Stimulated activated naive CD8-positive, alpha-beta T cell treated with anti-CD3 and anti-CD28 coated beads, Interleukin-15, Interleukin-2, amounts not matched to agents 100 ng/mL and 50 ng/mL, for 24 hours (primary cell): Measurements from ENCODE around the gene SERINC5.
"Not testable (repeated sequence)": the region's sequence is repeated elsewhere in the genome, so short reads cannot be mapped to it uniquely, and the experiment has no call there.

ENCODE experiments used
- H3K27ac Mint-ChIP-seq: one replicate; pipeline ENCODE4 v1.8.0; 2021; ENCODE audit warnings: mild to moderate bottlenecking, mixed read lengths
- H3K27me3 Mint-ChIP-seq: one replicate; pipeline ENCODE4 v1.8.0; 2021; ENCODE audit warnings: mixed read lengths
- H3K36me3 Mint-ChIP-seq: one replicate; pipeline ENCODE4 v1.8.0; 2021; ENCODE audit warnings: low read depth, mixed read lengths
- H3K4me1 Mint-ChIP-seq: one replicate; pipeline ENCODE4 v1.8.0; 2021; ENCODE audit warnings: low read depth, mixed read lengths
- H3K4me3 Mint-ChIP-seq: one replicate; pipeline ENCODE4 v1.8.0; 2021; ENCODE audit warnings: mild to moderate bottlenecking, mixed read lengths
- H3K9me3 Mint-ChIP-seq: one replicate; pipeline ENCODE4 v1.8.0; 2021; ENCODE audit warnings: mixed read lengths

The SERINC5 gene

GRCh38 chr5:80270543-80270942 is 14.7 kb upstream of the SERINC5 start:
- H3K36me3 Mint-ChIP-seq, H3K9me3 Mint-ChIP-seq, H3K27me3 Mint-ChIP-seq: not testable (repeated sequence)
- H3K27ac Mint-ChIP-seq: peak overlapping the region; percentile 93
- peak overlapping the region; percentile 60 for H3K4me3 Mint-ChIP-seq
- H3K4me1 Mint-ChIP-seq: peaks cover 32% of the 10 kb centered on the region

- H3K27ac Mint-ChIP-seq: peak overlapping the region; percentile 93
- no peaks in the 10 kb centered on the region for H3K36me3 Mint-ChIP-seq
- H3K27me3 Mint-ChIP-seq: no peaks in the 10 kb centered on the region
- no peaks in the 10 kb centered on the region for H3K9me3 Mint-ChIP-seq
- peak overlapping the region; percentile 60 for H3K4me3 Mint-ChIP-seq
- H3K4me1 Mint-ChIP-seq: peaks cover 32% of the 10 kb centered on the region
Observed at GRCh38 chr5:80269991-80270438, 14.2 kb upstream of the SERINC5 start.

- Mint-ChIP-seq H3K9me3 (no peaks in the 10 kb centered on the region), H3K4me1 (peaks cover 32% of the 10 kb centered on the region), H3K36me3 (no peaks in the 10 kb centered on the region), H3K27ac (peak overlapping the region; percentile 82), H3K4me3 (peak overlapping the region; percentile 56), H3K27me3 (no peaks in the 10 kb centered on the region)
Observed at GRCh38 chr5:80268916-80269315, 13.1 kb upstream of the SERINC5 start.

GRCh38 chr5:80266566-80266965 is 10.7 kb upstream of the SERINC5 start:
- H3K27ac Mint-ChIP-seq: no peak overlapping the region
- no peaks in the 10 kb centered on the region for H3K36me3 Mint-ChIP-seq
- no peak overlapping the region for H3K4me3 Mint-ChIP-seq
- H3K9me3 Mint-ChIP-seq: no peaks in the 10 kb centered on the region
- H3K27me3 Mint-ChIP-seq: no peaks in the 10 kb centered on the region
- H3K4me1 Mint-ChIP-seq: peaks cover 29% of the 10 kb centered on the region

- Mint-ChIP-seq H3K36me3 (no peaks in the 10 kb centered on the region), H3K27me3 (no peaks in the 10 kb centered on the region), H3K27ac (no peak overlapping the region), H3K9me3 (no peaks in the 10 kb centered on the region), H3K4me1 (peaks cover 11% of the 10 kb centered on the region), H3K4me3 (no peak overlapping the region)
Observed at GRCh38 chr5:80260461-80260860, 4.6 kb upstream of the SERINC5 start.

- no peaks in the 10 kb centered on the region for H3K9me3 Mint-ChIP-seq
- H3K27ac Mint-ChIP-seq: no peak overlapping the region
- H3K36me3 Mint-ChIP-seq: no peaks in the 10 kb centered on the region
- no peak overlapping the region for H3K4me3 Mint-ChIP-seq
- peaks cover 15% of the 10 kb centered on the region for H3K4me1 Mint-ChIP-seq
- H3K27me3 Mint-ChIP-seq: no peaks in the 10 kb centered on the region
Observed at GRCh38 chr5:80259511-80260203, 3.8 kb upstream of the SERINC5 start.

- Mint-ChIP-seq H3K4me3 (peak overlapping the region; percentile 91), H3K9me3 (no peaks in the 10 kb centered on the region), H3K27ac (peak overlapping the region; percentile 88), H3K4me1 (peaks cover 57% of the 10 kb centered on the region), H3K27me3 (no peaks in the 10 kb centered on the region), H3K36me3 (peaks cover 8% of the 10 kb centered on the region)
Observed at GRCh38 chr5:80255431-80255810, 427 bp downstream of the SERINC5 start.

GRCh38 chr5:80254767-80255430 is 949 bp downstream of the SERINC5 start:
- H3K36me3 Mint-ChIP-seq: peaks cover 10% of the 10 kb centered on the region
- peak overlapping the region; percentile 91 for H3K4me3 Mint-ChIP-seq
- H3K9me3 Mint-ChIP-seq: no peaks in the 10 kb centered on the region
- H3K27me3 Mint-ChIP-seq: no peaks in the 10 kb centered on the region
- peaks cover 61% of the 10 kb centered on the region for H3K4me1 Mint-ChIP-seq
- H3K27ac Mint-ChIP-seq: peak overlapping the region; percentile 88

GRCh38 chr5:80251636-80252035 is 4.2 kb downstream of the SERINC5 start:
- Mint-ChIP-seq H3K4me3 (no peak overlapping the region), H3K36me3 (peaks cover 17% of the 10 kb centered on the region), H3K9me3 (no peaks in the 10 kb centered on the region), H3K4me1 (peaks cover 83% of the 10 kb centered on the region), H3K27ac (peak overlapping the region; percentile 48), H3K27me3 (no peaks in the 10 kb centered on the region)

GRCh38 chr5:80250801-80251200 is 5.0 kb downstream of the SERINC5 start:
- Mint-ChIP-seq H3K9me3 (no peaks in the 10 kb centered on the region), H3K4me1 (peaks cover 91% of the 10 kb centered on the region), H3K36me3 (peaks cover 17% of the 10 kb centered on the region), H3K27me3 (no peaks in the 10 kb centered on the region), H3K27ac (peak overlapping the region; percentile 71), H3K4me3 (no peak overlapping the region)

- no peak overlapping the region for H3K4me3 Mint-ChIP-seq
- H3K27ac Mint-ChIP-seq: peak overlapping the region; percentile 67
- H3K9me3 Mint-ChIP-seq: no peaks in the 10 kb centered on the region
- peaks cover 96% of the 10 kb centered on the region for H3K4me1 Mint-ChIP-seq
- no peaks in the 10 kb centered on the region for H3K27me3 Mint-ChIP-seq
- peaks cover 21% of the 10 kb centered on the region for H3K36me3 Mint-ChIP-seq
Observed at GRCh38 chr5:80249901-80250300, 5.9 kb downstream of the SERINC5 start.

- peak overlapping the region; percentile 90 for H3K27ac Mint-ChIP-seq
- peaks cover 84% of the 10 kb centered on the region for H3K4me1 Mint-ChIP-seq
- peak overlapping the region; percentile 53 for H3K4me3 Mint-ChIP-seq
- no peaks in the 10 kb centered on the region for H3K9me3 Mint-ChIP-seq
- H3K36me3 Mint-ChIP-seq: peaks cover 26% of the 10 kb centered on the region
- H3K27me3 Mint-ChIP-seq: no peaks in the 10 kb centered on the region
Observed at GRCh38 chr5:80248378-80248777, 7.5 kb downstream of the SERINC5 start.

GRCh38 chr5:80246995-80247729 is 8.7 kb downstream of the SERINC5 start:
- Mint-ChIP-seq H3K36me3 (peaks cover 30% of the 10 kb centered on the region), H3K27ac (peak overlapping the region; percentile 90), H3K4me3 (peak overlapping the region; percentile 10)

GRCh38 chr5:80246001-80246758 is 9.7 kb downstream of the SERINC5 start:
- H3K36me3 Mint-ChIP-seq: peaks cover 40% of the 10 kb centered on the region
- peaks cover 69% of the 10 kb centered on the region for H3K4me1 Mint-ChIP-seq
- H3K27ac Mint-ChIP-seq: peak overlapping the region; percentile 82
- H3K4me3 Mint-ChIP-seq: peak overlapping the region; percentile 38
- H3K27me3 Mint-ChIP-seq: no peaks in the 10 kb centered on the region
- peaks cover 10% of the 10 kb centered on the region for H3K9me3 Mint-ChIP-seq

More at GRCh38 chr5:80246995-80247729, 8.7 kb downstream of the SERINC5 start:
- Mint-ChIP-seq H3K4me1 (peaks cover 72% of the 10 kb centered on the region), H3K9me3 (peaks cover 6% of the 10 kb centered on the region), H3K27me3 (no peaks in the 10 kb centered on the region)
